Cardiac muscle cell (in vitro differentiated cells and primary cell): ENCODE data around the gene KDM7A. TPM values are rescaled to one million over a fixed set of nuclear protein-coding genes. Genes with fewer than 3 reads are reported as not detected.

Source experiments
- DNase-seq, 2 donors: peaks; one replicate each; pipeline versions ENCODE4 v3.0.0 to v3.0.0-alpha.2; 2010 to 2017; ENCODE audit warnings: low read depth in 1 of 2, low spot score in 1 of 2
- H3K27ac ChIP-seq: fragments of 200-600 bp; sonication (generic); 2 replicates; pipeline ENCODE4 v1.5.1; 2016
- H3K27me3 ChIP-seq: fragments of 200-600 bp; sonication (generic); 2 replicates; pipeline ENCODE4 v1.6.0; 2016; ENCODE audit warnings: control low read depth
- H3K36me3 ChIP-seq: fragments of 200-600 bp; sonication (generic); 2 replicates; pipeline ENCODE4 v1.5.1; 2016; ENCODE audit warnings: control low read depth
- H3K4me1 ChIP-seq: fragments of 200-600 bp; sonication (generic); 2 replicates; pipeline ENCODE4 v1.8.1; 2017; ENCODE audit warnings: low read depth, mild to moderate bottlenecking, mixed run types
- H3K4me3 ChIP-seq: fragments of 200-600 bp; sonication (generic); 2 replicates; pipeline ENCODE4 v1.5.1; 2016; ENCODE audit warnings: mild to moderate bottlenecking
- H3K9me3 ChIP-seq: fragments of 200-600 bp; sonication (generic); 2 replicates; pipeline ENCODE4 v1.5.1; 2017; ENCODE audit warnings: low read depth, mild to moderate bottlenecking, control low read depth
- CTCF ChIP-seq: IDR thresholded peaks from 2 replicates; pipeline ENCODE4 v1.5.1; 2012; ENCODE audit warnings: low read depth, mild to moderate bottlenecking, low read length
- polyA plus RNA-seq: library from polyadenylated mRNA; unstranded; fragments of >200 nt; fragmentation: Nextera tagmentation; extraction: Ambion mirVana; gene quantifications from 2 replicates; pipeline ENCODE4 v1.2.1, GENCODE V29; 2016
- total RNA-seq: library from RNA; depleted of rRNA; stranded (reverse); fragments of >200 nt; gene quantifications from 2 replicates; pipeline ENCODE4 v1.2.3, GENCODE V29; 2016

The KDM7A gene
- total and polyA plus RNA-seq, 2 experiments from 2014 or later, result 1.9 to 7.5 TPM

- H3K27ac ChIP-seq, result peak overlapping the region; percentile 71
- no peaks in the 10 kb centered on the region for H3K9me3 ChIP-seq
- no peak for DNase-seq
- H3K27me3 ChIP-seq, result no peaks in the 10 kb centered on the region
- no peak overlapping the region for H3K4me3 ChIP-seq
- peaks cover 24% of the 10 kb centered on the region for H3K4me1 ChIP-seq
- no peaks in the 10 kb centered on the region for H3K36me3 ChIP-seq
- no peak for TF ChIP-seq CTCF
Measured at GRCh38 chr7:140161047-140161446, 15.7 kb downstream of the KDM7A start.

- H3K9me3 ChIP-seq, result no peaks in the 10 kb centered on the region
- peak overlapping the region; percentile 71 for H3K27ac ChIP-seq
- H3K4me3 ChIP-seq, result no peak overlapping the region
- no peaks in the 10 kb centered on the region for H3K27me3 ChIP-seq
- no peaks in the 10 kb centered on the region for H3K36me3 ChIP-seq
- H3K4me1 ChIP-seq, result peaks cover 31% of the 10 kb centered on the region
- TF ChIP-seq CTCF, result no peak
- DNase-seq, result peak in 1 of 2 donors; percentile 22
Measured at GRCh38 chr7:140160308-140160707, 16.5 kb downstream of the KDM7A start.

- H3K27me3 ChIP-seq, result no peaks in the 10 kb centered on the region
- H3K4me3 ChIP-seq, result no peak overlapping the region
- H3K27ac ChIP-seq, result no peak overlapping the region
- DNase-seq, result no peak
- H3K36me3 ChIP-seq, result no peaks in the 10 kb centered on the region
- peaks cover 39% of the 10 kb centered on the region for H3K4me1 ChIP-seq
- TF ChIP-seq CTCF, result no peak
- H3K9me3 ChIP-seq, result no peaks in the 10 kb centered on the region
Measured at GRCh38 chr7:140159497-140159896, 17.3 kb downstream of the KDM7A start.

GRCh38 chr7:140156460-140157080, 20.2 kb downstream of the KDM7A start:
- DNase-seq, result no peak
- no peaks in the 10 kb centered on the region for H3K9me3 ChIP-seq
- TF ChIP-seq CTCF, result no peak

GRCh38 chr7:140155428-140155827, 21.4 kb downstream of the KDM7A start:
- no peak for TF ChIP-seq CTCF
- peak in 1 of 2 donors; percentile 18 for DNase-seq
- Histone ChIP-seq H3K27me3 (no peaks in the 10 kb centered on the region), H3K36me3 (no peaks in the 10 kb centered on the region), H3K9me3 (no peaks in the 10 kb centered on the region), H3K4me3 (no peak overlapping the region), H3K4me1 (peaks cover 38% of the 10 kb centered on the region), H3K27ac (peak overlapping the region; percentile 37)

More at GRCh38 chr7:140156460-140157080, 20.2 kb downstream of the KDM7A start:
- Histone ChIP-seq H3K4me1 (peaks cover 46% of the 10 kb centered on the region), H3K36me3 (no peaks in the 10 kb centered on the region), H3K27me3 (no peaks in the 10 kb centered on the region), H3K27ac (peak overlapping the region; percentile 37), H3K4me3 (no peak overlapping the region)
